ENCODE measurements around the gene ISCU.

Gene ISCU

GRCh38 chr12:108565146-108565545 lies 2.8 kb downstream of the ISCU start:
- H3K4me3 ChIP-seq (ENCODE audit: low read depth, low read length): no peak overlapping the region
- DNase-seq (ENCODE audit: low read depth): no peak
- TF ChIP-seq CTCF (IDR thresholded peaks at IDR 0.05; ENCODE audit: low read depth, low read length): no peak

GRCh38 chr12:108565976-108566375 lies 3.6 kb downstream of the ISCU start:
- H3K4me3 ChIP-seq (ENCODE audit: low read depth, low read length): no peak overlapping the region
- DNase-seq (ENCODE audit: low read depth): peak; percentile 87
- peak; percentile 93 for TF ChIP-seq MAX (IDR thresholded peaks at IDR 0.05; ENCODE audit: low read depth, low read length)
- no peak for TF ChIP-seq CTCF (IDR thresholded peaks at IDR 0.05; ENCODE audit: low read depth, low read length)
- no peak for TF ChIP-seq POLR2A (IDR thresholded peaks at IDR 0.05; ENCODE audit: extremely low read depth, insufficient read length)
- peak; percentile 71 for TF ChIP-seq MYC (IDR thresholded peaks at IDR 0.05; ENCODE audit: low read depth, low read length)

- H3K4me3 ChIP-seq (ENCODE audit: low read depth, low read length): no peak overlapping the region
- DNase-seq (ENCODE audit: low read depth): no peak
- TF ChIP-seq MYC (IDR thresholded peaks at IDR 0.05; ENCODE audit: low read depth, low read length) (no peak), CTCF (IDR thresholded peaks at IDR 0.05; ENCODE audit: low read depth, low read length) (no peak), POLR2A (IDR thresholded peaks at IDR 0.05; ENCODE audit: extremely low read depth, insufficient read length) (no peak), MAX (IDR thresholded peaks at IDR 0.05; ENCODE audit: low read depth, low read length) (no peak)
These were observed 4.1 kb downstream of the ISCU start for GRCh38 chr12:108566452-108566851.

- no peak overlapping the region for H3K4me3 ChIP-seq (ENCODE audit: low read depth, low read length)
- TF ChIP-seq CTCF (IDR thresholded peaks at IDR 0.05; ENCODE audit: low read depth, low read length) (no peak), POLR2A (IDR thresholded peaks at IDR 0.05; ENCODE audit: extremely low read depth, insufficient read length) (no peak), MYC (IDR thresholded peaks at IDR 0.05; ENCODE audit: low read depth, low read length) (no peak), MAX (IDR thresholded peaks at IDR 0.05; ENCODE audit: low read depth, low read length) (no peak)
- DNase-seq (ENCODE audit: low read depth): no peak
These were observed 5.3 kb downstream of the ISCU start for GRCh38 chr12:108567406-108568337.

- DNase-seq (ENCODE audit: low read depth): no peak
- no peak for TF ChIP-seq MAX (IDR thresholded peaks at IDR 0.05; ENCODE audit: low read depth, low read length)
- H3K4me3 ChIP-seq (ENCODE audit: low read depth, low read length): no peak overlapping the region
These were observed 6.2 kb downstream of the ISCU start for GRCh38 chr12:108568338-108569154.
